HG03139 (cell line): ENCODE data around the gene CRELD2.

Source experiments
- ATAC-seq: cut with Tn5 transposase; IDR thresholded peaks from one replicate; pipeline ENCODE4 v1.9.1; 2021; ENCODE audit not compliant: unreplicated experiment

Gene CRELD2

GRCh38 chr22:49917974-49918910 is at the start of gene CRELD2, which contains the start of gene ALG12:
Gene CRELD2, plus strand, starts transcription at chr22:49918634. Its CDS starts 136 bp downstream, at chr22:49918770.
Gene ALG12, minus strand, starts transcription at chr22:49918438. Its CDS starts 4,673 bp downstream, at chr22:49913765.
- ATAC-seq: peak; percentile 82

- no peak for ATAC-seq
These were observed 49.2 kb upstream of the CRELD2 start for GRCh38 chr22:49869086-49869830.

DNA sequence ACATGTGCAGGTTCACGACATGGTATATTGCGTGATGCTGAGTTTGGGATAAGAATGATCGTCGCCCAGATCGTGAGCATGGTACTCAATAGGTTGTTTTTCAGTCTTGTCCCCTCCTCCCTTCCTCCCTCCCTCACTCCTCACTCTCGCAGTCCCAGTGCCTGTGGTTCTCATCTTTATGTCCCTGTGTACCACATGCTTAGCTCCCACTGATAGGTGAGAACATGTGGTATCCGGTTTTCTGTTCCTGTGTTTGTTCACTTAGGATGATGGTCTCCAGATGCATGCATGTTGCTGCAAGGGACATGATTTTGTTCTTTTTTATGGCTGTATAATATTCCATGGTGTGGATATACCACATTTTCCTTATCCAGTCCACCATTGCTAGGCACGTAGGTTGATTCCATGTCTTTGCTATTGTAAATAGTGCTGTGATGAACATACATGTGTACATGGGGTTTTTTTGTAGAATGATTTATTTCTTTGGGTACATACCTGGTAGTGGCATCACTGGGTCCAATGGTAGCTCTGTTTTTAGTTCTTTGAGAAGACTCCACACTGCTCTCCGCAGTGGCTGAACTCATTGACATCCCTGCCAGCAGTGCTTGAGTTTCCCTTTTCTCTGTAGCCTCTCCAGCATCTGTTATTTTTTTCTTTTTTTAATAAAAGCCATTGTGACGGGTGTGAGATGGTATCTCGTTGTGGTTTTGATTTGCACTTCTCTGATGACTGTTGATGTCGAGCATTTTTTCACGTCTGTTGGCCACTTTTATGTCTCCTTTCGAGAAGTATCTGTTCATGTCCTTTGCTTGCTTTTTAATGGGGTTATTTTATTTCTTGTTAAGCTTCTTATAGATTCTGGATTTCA is 48.4 kb upstream of the CRELD2 start:
- no peak for ATAC-seq

- no peak for ATAC-seq
These were observed 47.0 kb upstream of the CRELD2 start for GRCh38 chr22:49871482-49871881.

DNA sequence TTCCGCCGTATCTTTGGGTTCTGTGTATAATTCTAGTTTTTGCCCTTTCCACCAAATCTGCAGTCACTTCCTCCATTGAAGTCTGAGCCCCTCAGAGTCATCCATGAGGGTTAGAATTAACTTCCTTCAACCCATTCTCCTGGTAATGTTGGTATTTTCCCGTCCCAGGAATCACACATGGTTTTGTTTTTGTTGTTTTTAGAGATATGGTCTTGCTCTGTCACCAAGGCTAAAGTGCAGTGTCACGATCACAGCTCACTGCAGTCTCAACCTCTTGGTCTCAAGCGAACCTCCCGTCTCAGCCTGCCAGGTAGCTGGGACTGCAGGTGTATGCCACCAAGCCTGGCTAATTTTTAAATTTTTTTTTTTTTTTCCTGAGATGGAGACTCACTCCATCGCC is 46.1 kb upstream of the CRELD2 start:
- ATAC-seq: no peak

DNA sequence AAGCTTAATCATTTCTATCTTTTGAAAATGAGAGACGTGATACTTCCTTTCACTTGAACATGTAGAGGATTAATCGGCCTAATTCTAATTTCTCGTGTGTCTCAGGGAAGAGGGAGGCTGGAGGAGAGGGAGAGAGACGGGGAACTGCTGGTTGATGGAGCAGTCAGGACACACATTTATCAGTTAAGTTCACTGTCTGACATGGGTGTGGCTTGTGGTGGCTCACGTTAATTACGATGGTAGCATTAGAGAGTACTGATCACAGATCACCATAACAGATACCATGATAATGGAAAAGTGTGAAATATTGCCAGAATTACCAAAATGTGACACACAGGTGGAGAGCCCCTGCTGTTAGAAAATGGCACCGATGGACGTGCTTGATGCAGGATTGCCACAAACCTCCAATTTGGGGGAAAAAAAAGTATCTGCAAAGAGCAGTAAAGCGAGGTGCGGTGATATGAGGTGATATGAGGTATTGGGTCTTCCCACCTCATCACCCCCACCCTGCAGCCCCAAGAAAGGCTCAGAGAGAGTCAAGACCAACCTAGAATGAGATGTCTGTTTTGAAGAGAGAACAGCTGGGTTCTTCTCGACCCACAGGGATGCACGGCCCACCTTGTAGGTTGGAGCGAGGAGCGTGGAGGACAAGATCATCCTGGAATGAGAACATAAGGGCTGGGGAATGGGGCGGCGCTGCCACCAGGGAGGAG is 45.0 kb upstream of the CRELD2 start:
- ATAC-seq: no peak

DNA sequence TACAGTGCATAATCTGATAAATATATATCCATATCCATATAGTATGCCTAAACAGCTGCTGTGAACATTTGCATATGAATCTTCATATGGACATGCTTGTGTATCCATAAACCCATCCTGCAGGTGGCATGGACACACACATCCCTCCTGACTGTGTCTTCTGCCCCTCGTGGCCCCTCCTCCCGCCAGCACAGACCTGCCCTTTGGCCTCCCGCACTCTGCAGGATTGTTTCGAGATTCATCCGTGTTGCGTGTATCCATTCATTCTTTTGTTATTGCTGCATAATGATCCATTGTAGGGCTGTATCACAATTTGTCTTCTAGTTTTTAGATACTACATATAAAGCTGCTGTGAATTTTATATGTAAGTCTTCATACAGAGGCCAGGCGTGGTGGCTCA is 40.8 kb upstream of the CRELD2 start:
- ATAC-seq: no peak

GRCh38 chr22:49878206-49878605 is 40.2 kb upstream of the CRELD2 start:
- no peak for ATAC-seq

GRCh38 chr22:49879871-49880270 is 38.6 kb upstream of the CRELD2 start:
- no peak for ATAC-seq

DNA sequence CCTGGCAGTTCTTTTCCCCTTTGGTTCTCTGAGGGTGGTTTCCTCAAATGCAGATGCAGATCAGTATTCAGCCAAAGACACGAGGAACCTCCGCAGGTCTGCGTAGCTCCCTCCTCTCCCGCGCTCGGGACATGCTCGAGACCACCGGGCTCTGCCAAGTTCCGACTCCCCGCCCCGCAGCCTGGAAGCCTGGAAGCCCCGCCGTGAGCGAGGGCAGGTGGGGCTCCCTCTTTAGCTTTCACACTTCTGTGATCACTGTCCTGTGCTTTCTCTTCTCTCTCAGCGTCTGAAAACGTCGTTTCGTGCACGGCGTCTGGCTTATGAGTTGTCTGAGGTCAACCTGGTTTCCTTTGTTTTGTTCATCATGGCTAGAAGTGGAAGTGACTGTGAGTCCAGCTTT is 38.2 kb upstream of the CRELD2 start:
- no peak for ATAC-seq

DNA sequence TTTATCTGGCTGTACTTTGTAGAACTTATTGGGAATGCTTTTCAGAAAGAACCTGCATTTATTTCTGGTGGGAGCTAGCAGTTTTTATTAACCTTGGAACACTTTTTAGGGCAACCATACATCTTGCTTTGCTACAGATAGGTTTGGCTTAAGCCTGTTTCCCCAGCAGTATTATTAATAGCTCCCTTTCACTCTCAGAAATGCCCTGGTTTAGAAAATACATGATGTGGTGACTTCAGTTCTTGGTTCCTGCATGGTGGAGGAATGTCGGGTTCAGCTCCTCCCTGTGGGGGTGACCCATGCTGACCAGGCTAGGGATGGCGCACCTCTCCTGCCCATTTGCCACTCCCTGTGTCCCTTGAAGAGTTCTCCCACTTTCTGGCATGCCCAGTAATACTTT is 36.6 kb upstream of the CRELD2 start:
- no peak for ATAC-seq

- ATAC-seq: no peak
These were observed 35.7 kb upstream of the CRELD2 start for GRCh38 chr22:49882519-49883293.

- no peak for ATAC-seq
These were observed 35.2 kb upstream of the CRELD2 start for GRCh38 chr22:49883294-49883640.

DNA sequence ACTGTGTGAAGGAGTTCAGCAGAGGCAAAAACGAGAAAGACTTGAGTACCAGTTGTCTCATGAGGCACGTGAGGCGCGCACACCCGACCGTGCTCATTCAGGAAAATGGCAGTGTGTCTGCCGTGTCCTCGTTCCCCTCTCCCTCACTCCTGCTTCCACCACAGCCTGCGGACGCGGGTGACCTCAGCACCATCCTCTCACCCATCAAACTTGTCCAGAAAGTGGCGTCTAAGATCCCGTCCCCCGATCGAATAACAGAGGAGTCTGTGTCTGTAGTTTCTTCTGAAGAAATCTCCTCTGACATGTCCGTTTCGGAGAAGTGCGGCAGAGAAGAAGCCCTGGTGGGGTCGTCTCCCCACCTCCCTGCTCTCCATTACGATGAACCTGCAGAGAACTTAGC is 34.4 kb upstream of the CRELD2 start:
- ATAC-seq: no peak

GRCh38 chr22:49884503-49885260 is 33.8 kb upstream of the CRELD2 start:
- ATAC-seq: no peak

- ATAC-seq: no peak
These were observed 33.2 kb upstream of the CRELD2 start for GRCh38 chr22:49885281-49885680.

DNA sequence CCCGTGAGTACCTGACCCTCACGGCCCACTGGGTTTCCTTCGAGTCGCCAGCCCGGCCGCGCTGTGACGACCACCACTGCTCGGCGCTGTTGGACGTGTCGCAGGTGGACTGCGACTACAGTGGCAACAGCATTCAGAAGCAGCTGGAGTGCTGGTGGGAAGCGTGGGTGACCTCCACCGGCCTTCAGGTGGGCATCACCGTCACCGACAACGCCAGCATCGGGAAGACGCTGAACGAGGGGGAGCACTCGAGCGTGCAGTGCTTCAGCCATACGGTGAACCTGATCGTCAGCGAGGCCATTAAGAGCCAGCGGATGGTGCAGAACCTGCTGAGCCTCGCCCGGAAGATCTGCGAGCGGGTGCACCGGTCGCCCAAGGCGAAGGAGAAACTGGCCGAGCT is 32.6 kb upstream of the CRELD2 start:
- ATAC-seq: no peak

- ATAC-seq: no peak
These were observed 31.9 kb upstream of the CRELD2 start for GRCh38 chr22:49886346-49887063.
